K562 (cell line): ENCODE measurements around the gene RBSN. TPM values are rescaled to one million over a fixed set of nuclear protein-coding genes. Genes with fewer than 3 reads are reported as not detected.

Source experiments
- ASH1L ChIP-seq: fragments of 450-650 bp; IDR thresholded peaks from 2 replicates; pipeline ENCODE4 v1.6.1; 2018; ENCODE audit warnings: borderline replicate concordance, mild to moderate bottlenecking, low read depth; ENCODE audit not compliant: partially characterized antibody
- DIDO1 ChIP-seq: fragments of 450-650 bp; IDR thresholded peaks from 2 replicates; pipeline ENCODE4 v1.6.1; 2016; ENCODE audit warnings: low read depth, missing biosample characterization, missing genetic modification characterization
- ETS2 ChIP-seq: IDR thresholded peaks from 2 replicates; pipeline ENCODE4 v1.6.1; 2016; ENCODE audit warnings: borderline replicate concordance, missing genetic modification characterization, mild to moderate bottlenecking, moderate library complexity, missing compliant biosample characterization; ENCODE audit not compliant: poor library complexity, severe bottlenecking
- FOXA3 ChIP-seq, 2 experiments: fragments of 450-650 bp in 1 of 2; sonication (generic) in 1 of 2; formaldehyde crosslinking; IDR thresholded peaks in 1 of 2; conservative IDR thresholded peaks in 1 of 2; 2 replicates each; pipeline versions ENCODE4 v1.4.0 to v1.8.0; 2020 to 2022; ENCODE audit warnings: mild to moderate bottlenecking in 2 of 2, missing genetic modification reagents in 1 of 2
- HDAC3 ChIP-seq: fragments of 450-650 bp; IDR thresholded peaks from 2 replicates; pipeline ENCODE4 v1.6.1; 2018; ENCODE audit warnings: borderline replicate concordance, mild to moderate bottlenecking, moderate library complexity; ENCODE audit not compliant: partially characterized antibody
- KDM2B ChIP-seq: fragments of 250-450 bp; sonication (Bioruptor Pico); IDR thresholded peaks from 2 replicates; pipeline ENCODE4 v1.8.0; 2021; ENCODE audit warnings: mild to moderate bottlenecking, moderate library complexity
- MLLT1 ChIP-seq, 2 experiments: fragments of 450-650 bp; IDR thresholded peaks; 2 replicates each; pipeline ENCODE4 v1.6.1; 2016
- PHB2 ChIP-seq: fragments of 450-650 bp; IDR thresholded peaks from 2 replicates; pipeline ENCODE4 v1.6.1; 2017; ENCODE audit warnings: low read depth
- RERE ChIP-seq: sonication (generic); formaldehyde crosslinking; IDR thresholded peaks from 2 replicates; pipeline ENCODE4 v1.8.0; 2023; ENCODE audit warnings: missing genetic modification reagents, mild to moderate bottlenecking, borderline replicate concordance
- ZFP1 ChIP-seq: fragments of 450-650 bp; formaldehyde crosslinking; IDR thresholded peaks from 2 replicates; pipeline ENCODE4 v1.4.0; 2020; ENCODE audit warnings: mild to moderate bottlenecking, mixed read lengths
- ZFX ChIP-seq: sonication (generic); formaldehyde crosslinking; IDR thresholded peaks from 2 replicates; pipeline ENCODE4 v1.8.0; 2022; ENCODE audit warnings: mild to moderate bottlenecking, missing genetic modification reagents, moderate library complexity
- ZNF695 ChIP-seq: fragments of 450-650 bp; formaldehyde crosslinking; IDR thresholded peaks from 2 replicates; pipeline ENCODE4 v1.4.0; 2020; ENCODE audit warnings: mild to moderate bottlenecking, moderate library complexity
- ZNF76 ChIP-seq: fragments of 250-450 bp; sonication (Bioruptor Pico); IDR thresholded peaks from 2 replicates; pipeline ENCODE4 v1.4.0; 2020; ENCODE audit warnings: mild to moderate bottlenecking, moderate library complexity, borderline replicate concordance
- polyA plus RNA-seq, 8 experiments: library from polyadenylated mRNA; depleted of rRNA in 4 of 8; stranded (reverse) in 5 of 8; unstranded in 3 of 8; fragments of >200 nt; fragmentation: Nextera tagmentation in 2 of 8; fragmentation: Illumina TruSeq in 1 of 8; extraction: Ambion mirVana in 2 of 8; extraction: Trizol in 1 of 8; gene quantifications; 2 replicates each; pipeline versions ENCODE4 v1.2.1 to v1.2.3, GENCODE V29; 2011 to 2014; ENCODE audit warnings: inconsistent platforms in 1 of 8, missing spikeins in 1 of 8
- total RNA-seq, 7 experiments: library from RNA; depleted of rRNA in 6 of 7; stranded (reverse); fragments of >200 nt in 6 of 7; fragmentation: Illumina TruSeq in 2 of 7; extraction: Trizol in 2 of 7; gene quantifications; 2 replicates each; pipeline versions ENCODE4 v1.2.1 to v1.2.3, GENCODE V29; 2011 to 2021; ENCODE audit warnings: low replicate concordance in 1 of 7
- TF ChIP-seq, protein P1 (sequence below): fragments of 450-650 bp; IDR thresholded peaks from 2 replicates; pipeline ENCODE4 v1.6.1; 2018; ENCODE audit warnings: mild to moderate bottlenecking, low read depth; ENCODE audit not compliant: partially characterized antibody
- TF ChIP-seq, protein P2 (sequence below), 2 experiments: IDR thresholded peaks; 2 replicates each; pipeline ENCODE4 v1.6.1; 2012; ENCODE audit warnings: improper control_type of control experiment in 2 of 2, low read depth in 2 of 2, low read length in 2 of 2, borderline replicate concordance in 1 of 2

The RBSN gene
- total and polyA plus RNA-seq, 9 of the 15 experiments (the other 6 are each of a cell fraction or from before 2014, with no cell fraction given): 2.9 to 19.6 (median 15.0) TPM

DNA sequence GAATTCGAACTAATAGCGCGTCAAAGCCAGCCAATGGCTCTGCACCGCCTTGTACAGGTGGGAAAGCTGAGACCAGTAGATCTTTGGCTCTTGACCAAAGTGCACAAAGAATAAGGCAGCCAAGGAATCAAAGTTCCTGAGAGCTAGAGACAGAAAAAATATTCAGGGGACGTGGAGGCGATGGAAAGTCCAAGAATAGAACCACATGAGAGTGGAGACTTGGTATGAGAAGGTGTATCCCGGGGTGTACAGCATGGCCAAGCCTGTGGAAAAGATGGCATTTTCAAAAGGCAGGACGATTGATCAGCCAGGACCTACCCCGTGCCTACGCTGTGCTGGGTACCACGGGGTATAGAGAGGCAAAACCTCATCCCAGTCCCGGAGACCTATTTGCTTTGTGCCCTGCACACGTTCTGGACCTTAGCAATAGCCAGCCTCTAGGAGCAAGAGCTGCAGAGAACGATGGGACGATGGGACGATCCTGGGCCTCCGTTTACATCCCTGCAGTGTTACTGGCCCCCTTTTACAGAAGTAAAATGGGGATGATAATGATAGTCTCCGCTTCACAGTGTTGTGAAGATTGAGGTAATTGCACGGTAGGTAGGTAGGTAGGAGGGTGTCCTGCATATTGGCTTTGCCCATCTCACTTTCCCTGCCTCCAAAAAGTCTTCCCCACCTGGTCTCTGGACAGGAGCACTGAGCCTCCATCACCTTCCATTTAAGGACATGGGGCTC, 583 bp upstream of the RBSN start (continued):
- no peak for TF ChIP-seq RERE (CRISPR knock-in tag)
- no peak for TF ChIP-seq ZFX (CRISPR knock-in tag)
- TF ChIP-seq, protein P1, sequence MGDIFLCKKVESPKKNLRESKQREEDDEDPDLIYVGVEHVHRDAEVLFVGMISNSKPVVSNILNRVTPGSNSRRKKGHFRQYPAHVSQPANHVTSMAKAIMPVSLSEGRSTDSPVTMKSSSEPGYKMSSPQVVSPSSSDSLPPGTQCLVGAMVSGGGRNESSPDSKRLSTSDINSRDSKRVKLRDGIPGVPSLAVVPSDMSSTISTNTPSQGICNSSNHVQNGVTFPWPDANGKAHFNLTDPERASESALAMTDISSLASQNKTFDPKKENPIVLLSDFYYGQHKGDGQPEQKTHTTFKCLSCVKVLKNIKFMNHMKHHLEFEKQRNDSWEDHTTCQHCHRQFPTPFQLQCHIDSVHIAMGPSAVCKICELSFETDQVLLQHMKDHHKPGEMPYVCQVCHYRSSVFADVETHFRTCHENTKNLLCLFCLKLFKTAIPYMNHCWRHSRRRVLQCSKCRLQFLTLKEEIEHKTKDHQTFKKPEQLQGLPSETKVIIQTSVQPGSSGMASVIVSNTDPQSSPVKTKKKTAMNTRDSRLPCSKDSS: no peak
- TF ChIP-seq PHB2: no peak
- TF ChIP-seq, protein P2, sequence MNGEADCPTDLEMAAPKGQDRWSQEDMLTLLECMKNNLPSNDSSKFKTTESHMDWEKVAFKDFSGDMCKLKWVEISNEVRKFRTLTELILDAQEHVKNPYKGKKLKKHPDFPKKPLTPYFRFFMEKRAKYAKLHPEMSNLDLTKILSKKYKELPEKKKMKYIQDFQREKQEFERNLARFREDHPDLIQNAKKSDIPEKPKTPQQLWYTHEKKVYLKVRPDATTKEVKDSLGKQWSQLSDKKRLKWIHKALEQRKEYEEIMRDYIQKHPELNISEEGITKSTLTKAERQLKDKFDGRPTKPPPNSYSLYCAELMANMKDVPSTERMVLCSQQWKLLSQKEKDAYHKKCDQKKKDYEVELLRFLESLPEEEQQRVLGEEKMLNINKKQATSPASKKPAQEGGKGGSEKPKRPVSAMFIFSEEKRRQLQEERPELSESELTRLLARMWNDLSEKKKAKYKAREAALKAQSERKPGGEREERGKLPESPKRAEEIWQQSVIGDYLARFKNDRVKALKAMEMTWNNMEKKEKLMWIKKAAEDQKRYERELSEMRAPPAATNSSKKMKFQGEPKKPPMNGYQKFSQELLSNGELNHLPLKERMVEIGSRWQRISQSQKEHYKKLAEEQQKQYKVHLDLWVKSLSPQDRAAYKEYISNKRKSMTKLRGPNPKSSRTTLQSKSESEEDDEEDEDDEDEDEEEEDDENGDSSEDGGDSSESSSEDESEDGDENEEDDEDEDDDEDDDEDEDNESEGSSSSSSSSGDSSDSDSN (IDR thresholded peaks at IDR 0.05; ENCODE audit: borderline replicate concordance in 1 of 2, low read depth in 2 of 2, low read length in 2 of 2): 0 out of 4 replicates have a peak, but pooled peaks of 1 of the 2 experiments have one; percentile 0
- no peak for TF ChIP-seq MLLT1 (IDR thresholded peaks at IDR 0.05)
- TF ChIP-seq ZNF695: no peak
- no peak for TF ChIP-seq ZFP1 (CRISPR knock-in tag)
- 0 out of 2 replicates have a peak, but pooled peaks have one; percentile 6 for TF ChIP-seq KDM2B (CRISPR knock-in tag)
- TF ChIP-seq ETS2 (tag): no peak
- no peak for TF ChIP-seq ASH1L
- no peak for TF ChIP-seq HDAC3
- 0 out of 2 replicates have a peak, but pooled peaks have one; percentile 18 for TF ChIP-seq ZNF76
- no peak for TF ChIP-seq DIDO1 (tag)
- TF ChIP-seq FOXA3 (CRISPR knock-in tag; conservative IDR thresholded peaks at IDR 0.05 in 1 of 2, IDR thresholded peaks at IDR 0.05 in 1 of 2): 0 out of 4 replicates have a peak, but pooled peaks of 1 of the 2 experiments have one; percentile 8
